GM18526 (cell line): ENCODE measurements around the gene OR2M2.

Experiments
- POLR2A ChIP-seq: IDR thresholded peaks from 3 replicates; pipeline ENCODE4 v1.6.1; 2011; ENCODE audit not compliant: insufficient read length; ENCODE audit errors: extremely low read depth

Gene OR2M2

GRCh38 chr1:248215880-248216279 lies 41.3 kb downstream of the OR2M2 start:
- TF ChIP-seq POLR2A = no peak

- no peak for TF ChIP-seq POLR2A
Observed at GRCh38 chr1:248225537-248225936, 50.9 kb downstream of the OR2M2 start.

- no peak for TF ChIP-seq POLR2A
Observed at GRCh38 chr1:248229360-248229908, 54.8 kb downstream of the OR2M2 start.
